HUES64 (cell line): Measurements from ENCODE around the gene ELMO1.

Experiments
- H3K27ac ChIP-seq: 2 replicates; pipeline ENCODE4 v1.7.0; 2013; ENCODE audit warnings: low read depth, low read length, inconsistent platforms
- H3K27me3 ChIP-seq: 2 replicates; pipeline ENCODE4 v1.6.1; 2013; ENCODE audit warnings: mild to moderate bottlenecking, low read length; ENCODE audit not compliant: insufficient read depth
- H3K36me3 ChIP-seq: 2 replicates; pipeline ENCODE4 v1.6.1; 2013; ENCODE audit warnings: mild to moderate bottlenecking, low read length; ENCODE audit not compliant: insufficient read depth
- H3K4me1 ChIP-seq: 2 replicates; pipeline ENCODE4 v1.6.1; 2013; ENCODE audit warnings: mild to moderate bottlenecking, low read length, moderate library complexity; ENCODE audit not compliant: insufficient read depth
- H3K4me3 ChIP-seq: 2 replicates; pipeline ENCODE4 v1.5.1; 2013; ENCODE audit warnings: mild to moderate bottlenecking, low read length, moderate library complexity
- H3K9ac ChIP-seq: 2 replicates; pipeline ENCODE4 v1.6.1; 2013; ENCODE audit warnings: mild to moderate bottlenecking, low read depth, low read length
- H3K9me3 ChIP-seq: 2 replicates; pipeline ENCODE4 v1.6.1; 2013; ENCODE audit warnings: low read depth, low read length; ENCODE audit not compliant: insufficient read depth
- WGBS: fragments of 150-250, 120-280 bp; methylation state at CpG from one replicate; pipeline ENCODE4 v1.1.7; 2013; ENCODE audit warnings: missing lambda C conversion rate; 5-methylcytosine and 5-hydroxymethylcytosine counted together

Gene ELMO1

GRCh38 chr7:37105762-37106161 lies 342.9 kb downstream of the ELMO1 start:
- H3K27ac ChIP-seq = no peak overlapping the region
- H3K4me1 ChIP-seq = 0 out of 2 replicates have a peak, but pooled peaks cover 3% of the 10 kb centered on the region
- H3K36me3 ChIP-seq = no peaks in the 10 kb centered on the region
- no peaks in the 10 kb centered on the region for H3K27me3 ChIP-seq
- WGBS = 94% methylated on average over 3 of the region's 4 CpGs
- H3K9ac ChIP-seq = no peak overlapping the region
- no peaks in the 10 kb centered on the region for H3K9me3 ChIP-seq
- no peak overlapping the region for H3K4me3 ChIP-seq

GRCh38 chr7:37104822-37105518 lies 343.7 kb downstream of the ELMO1 start:
- no peak overlapping the region for H3K9ac ChIP-seq
- 69% methylated on average over 6 of the region's 6 CpGs for WGBS
- no peak overlapping the region for H3K27ac ChIP-seq

GRCh38 chr7:37102518-37103137 lies 346.0 kb downstream of the ELMO1 start:
- Histone ChIP-seq H3K36me3 (no peaks in the 10 kb centered on the region), H3K4me3 (no peak overlapping the region)
- 91% methylated on average over 1 of the region's 2 CpGs for WGBS

More at GRCh38 chr7:37104822-37105518, 343.7 kb downstream of the ELMO1 start:
- no peaks in the 10 kb centered on the region for H3K9me3 ChIP-seq
- no peak overlapping the region for H3K4me3 ChIP-seq
- no peaks in the 10 kb centered on the region for H3K27me3 ChIP-seq
- H3K4me1 ChIP-seq = 0 out of 2 replicates have a peak, but pooled peaks cover 3% of the 10 kb centered on the region
- no peaks in the 10 kb centered on the region for H3K36me3 ChIP-seq

GRCh38 chr7:37100735-37101331 lies 347.8 kb downstream of the ELMO1 start:
- H3K27ac ChIP-seq = no peak overlapping the region
- H3K4me1 ChIP-seq = peaks cover 10% of the 10 kb centered on the region
- H3K9ac ChIP-seq = no peak overlapping the region
- 89% methylated on average over 7 of the region's 7 CpGs for WGBS
- H3K9me3 ChIP-seq = no peaks in the 10 kb centered on the region
- no peaks in the 10 kb centered on the region for H3K27me3 ChIP-seq
- no peaks in the 10 kb centered on the region for H3K36me3 ChIP-seq
- H3K4me3 ChIP-seq = no peak overlapping the region

More at GRCh38 chr7:37102518-37103137, 346.0 kb downstream of the ELMO1 start:
- Histone ChIP-seq H3K9me3 (no peaks in the 10 kb centered on the region), H3K4me1 (peaks cover 10% of the 10 kb centered on the region), H3K27me3 (no peaks in the 10 kb centered on the region), H3K27ac (no peak overlapping the region), H3K9ac (no peak overlapping the region)

GRCh38 chr7:37098762-37099161 lies 349.9 kb downstream of the ELMO1 start:
- Histone ChIP-seq H3K9me3 (no peaks in the 10 kb centered on the region), H3K4me1 (peaks cover 11% of the 10 kb centered on the region), H3K27me3 (no peaks in the 10 kb centered on the region), H3K4me3 (no peak overlapping the region), H3K27ac (no peak overlapping the region), H3K36me3 (no peaks in the 10 kb centered on the region), H3K9ac (no peak overlapping the region)
- WGBS = no CpG with 5 or more reads among the region's 2 CpGs

- H3K4me3 ChIP-seq = no peak overlapping the region
- H3K36me3 ChIP-seq = no peaks in the 10 kb centered on the region
- WGBS = 98% methylated on average over 1 of the region's 1 CpG
- no peak overlapping the region for H3K9ac ChIP-seq
- H3K4me1 ChIP-seq = peaks cover 11% of the 10 kb centered on the region
- H3K27ac ChIP-seq = no peak overlapping the region
- H3K27me3 ChIP-seq = no peaks in the 10 kb centered on the region
- H3K9me3 ChIP-seq = no peaks in the 10 kb centered on the region
These were observed 350.7 kb downstream of the ELMO1 start for GRCh38 chr7:37097983-37098382.

GRCh38 chr7:37097276-37097675 lies 351.4 kb downstream of the ELMO1 start:
- WGBS = 91% methylated on average over 8 of the region's 8 CpGs
- H3K36me3 ChIP-seq = no peaks in the 10 kb centered on the region

GRCh38 chr7:37096341-37096740 lies 352.3 kb downstream of the ELMO1 start:
- H3K27me3 ChIP-seq = no peaks in the 10 kb centered on the region
- no peak overlapping the region for H3K4me3 ChIP-seq
- no peaks in the 10 kb centered on the region for H3K36me3 ChIP-seq
- no peak overlapping the region for H3K27ac ChIP-seq
- 94% methylated on average over 6 of the region's 6 CpGs for WGBS
- peaks cover 11% of the 10 kb centered on the region for H3K4me1 ChIP-seq
- H3K9ac ChIP-seq = no peak overlapping the region
- H3K9me3 ChIP-seq = no peaks in the 10 kb centered on the region

More at GRCh38 chr7:37097276-37097675, 351.4 kb downstream of the ELMO1 start:
- Histone ChIP-seq H3K9ac (no peak overlapping the region), H3K27me3 (no peaks in the 10 kb centered on the region), H3K27ac (no peak overlapping the region), H3K4me3 (no peak overlapping the region), H3K9me3 (no peaks in the 10 kb centered on the region), H3K4me1 (peaks cover 11% of the 10 kb centered on the region)

GRCh38 chr7:37095122-37095521 lies 353.5 kb downstream of the ELMO1 start:
- Histone ChIP-seq H3K27ac (no peak overlapping the region), H3K36me3 (no peaks in the 10 kb centered on the region), H3K9ac (no peak overlapping the region), H3K4me3 (no peak overlapping the region), H3K4me1 (peaks cover 11% of the 10 kb centered on the region), H3K27me3 (no peaks in the 10 kb centered on the region), H3K9me3 (no peaks in the 10 kb centered on the region)
- WGBS = 84% methylated on average over 1 of the region's 1 CpG

GRCh38 chr7:37093257-37093656 lies 355.4 kb downstream of the ELMO1 start:
- Histone ChIP-seq H3K27me3 (no peaks in the 10 kb centered on the region), H3K4me3 (no peak overlapping the region), H3K27ac (no peak overlapping the region), H3K4me1 (peaks cover 5% of the 10 kb centered on the region; the same call in 1 of the 2 replicates), H3K9ac (no peak overlapping the region), H3K36me3 (no peaks in the 10 kb centered on the region), H3K9me3 (no peaks in the 10 kb centered on the region)

- WGBS = 96% methylated on average over 6 of the region's 6 CpGs
- H3K9ac ChIP-seq = no peak overlapping the region
- H3K27ac ChIP-seq = no peak overlapping the region
These were observed 356.1 kb downstream of the ELMO1 start for GRCh38 chr7:37092548-37092947.

More at GRCh38 chr7:37092548-37092947, 356.1 kb downstream of the ELMO1 start:
- no peaks in the 10 kb centered on the region for H3K36me3 ChIP-seq
- H3K9me3 ChIP-seq = no peaks in the 10 kb centered on the region
- H3K27me3 ChIP-seq = no peaks in the 10 kb centered on the region
- peaks cover 9% of the 10 kb centered on the region for H3K4me1 ChIP-seq
- H3K4me3 ChIP-seq = no peak overlapping the region
